SJCRH30 (cell line): Measurements from ENCODE around the gene UNC93A. TPM values are rescaled to one million over a fixed set of nuclear protein-coding genes. Genes with fewer than 3 reads are reported as not detected.
A peak's percentile ranks its signal among the peaks of the same experiment; 100 is the strongest.
"Not testable (repeated sequence)": the region's sequence is repeated elsewhere in the genome, so short reads cannot be mapped to it uniquely, and the experiment has no call there.

Experiments used
- DNase-seq, 2 experiments: peaks; one replicate each; pipeline ENCODE4 v3.0.0-alpha.2; 2015 to 2020
- H3K27ac ChIP-seq: fragments of 250-450 bp; sonication (Bioruptor Pico); 2 replicates; pipeline ENCODE4 v1.5.1; 2020; ENCODE audit warnings: mild to moderate bottlenecking, moderate library complexity
- H3K27me3 ChIP-seq: fragments of 250-450 bp; sonication (Bioruptor Pico); 2 replicates; pipeline ENCODE4 v1.5.1; 2020; ENCODE audit warnings: mild to moderate bottlenecking, moderate library complexity
- H3K36me3 ChIP-seq: fragments of 250-450 bp; sonication (Bioruptor Pico); 2 replicates; pipeline ENCODE4 v1.5.1; 2020; ENCODE audit warnings: mild to moderate bottlenecking, moderate library complexity
- H3K4me1 ChIP-seq: fragments of 250-450 bp; sonication (Bioruptor Pico); 2 replicates; pipeline ENCODE4 v1.5.1; 2020; ENCODE audit warnings: mild to moderate bottlenecking, moderate library complexity
- H3K4me3 ChIP-seq: fragments of 250-450 bp; sonication (Bioruptor Pico); 2 replicates; pipeline ENCODE4 v1.5.1; 2020; ENCODE audit warnings: mild to moderate bottlenecking, moderate library complexity
- H3K9me3 ChIP-seq: fragments of 250-450 bp; sonication (Bioruptor Pico); replicated peaks from 2 replicates; pipeline ENCODE4 v1.5.1; 2020; ENCODE audit warnings: mild to moderate bottlenecking, moderate library complexity
- total RNA-seq: library from RNA; depleted of rRNA; stranded (reverse); fragments of >200 nt; shearing (Covaris generic); gene quantifications from 2 replicates; pipeline ENCODE4 v1.2.3, GENCODE V29; 2014; rRNA removed

UNC93A gene
- not detected in 2 replicates for total RNA-seq

DNA sequence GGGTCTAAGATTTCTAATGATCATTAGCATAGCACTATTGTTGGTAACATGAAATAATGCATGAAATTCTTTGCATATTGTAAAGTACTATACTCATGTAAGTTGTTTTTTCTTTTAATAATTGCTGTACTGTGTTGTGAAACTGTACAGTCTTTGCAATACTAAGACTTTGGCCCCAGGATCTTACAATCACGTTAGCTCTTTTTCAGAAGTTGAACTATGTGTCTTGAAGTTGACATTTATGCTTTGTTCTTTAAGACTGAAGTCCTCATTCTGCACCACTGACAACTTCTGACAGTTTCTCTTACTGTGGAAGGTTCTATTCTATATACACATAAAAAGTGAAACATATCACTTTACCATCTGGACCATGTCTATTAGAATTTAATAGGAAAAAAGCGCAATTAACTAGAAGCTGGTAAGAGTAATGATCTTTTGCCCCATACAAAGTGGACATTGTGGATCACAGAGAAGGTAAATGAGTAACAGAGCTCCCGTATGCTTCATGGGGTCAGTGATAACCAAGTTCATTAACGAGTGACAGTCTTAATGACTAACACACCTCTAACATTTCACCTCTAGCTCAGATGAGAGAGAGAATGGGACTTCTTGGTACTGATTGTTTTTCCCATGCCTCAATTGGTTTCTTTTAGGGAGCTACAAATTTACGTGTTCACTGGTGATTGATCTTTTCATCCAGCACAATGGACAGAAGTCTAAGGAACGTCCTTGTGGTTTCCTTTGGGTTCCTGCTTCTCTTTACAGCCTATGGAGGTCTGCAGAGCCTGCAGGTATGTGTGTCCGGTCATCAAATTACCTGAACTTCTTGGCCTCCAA is at the start of gene UNC93A:
TSS of gene UNC93A (plus strand) at position 530 of the 837 bp plus-strand sequence. CDS start at position 705, 175 bp downstream.
- no peak within 1 kb of the TSS for H3K27ac ChIP-seq
- peaks cover under 1% of the 10 kb centered on the region; the same call in 1 of the 2 replicates for H3K27me3 ChIP-seq
- H3K9me3 ChIP-seq: no peaks in the 10 kb centered on the region; the same call in 1 of the 2 replicates
- no peak for DNase-seq
- H3K4me1 ChIP-seq: no peaks in the 10 kb centered on the region
- H3K36me3 ChIP-seq: no peaks in the 10 kb centered on the region
- H3K4me3 ChIP-seq: no peak within 1 kb of the TSS

DNA sequence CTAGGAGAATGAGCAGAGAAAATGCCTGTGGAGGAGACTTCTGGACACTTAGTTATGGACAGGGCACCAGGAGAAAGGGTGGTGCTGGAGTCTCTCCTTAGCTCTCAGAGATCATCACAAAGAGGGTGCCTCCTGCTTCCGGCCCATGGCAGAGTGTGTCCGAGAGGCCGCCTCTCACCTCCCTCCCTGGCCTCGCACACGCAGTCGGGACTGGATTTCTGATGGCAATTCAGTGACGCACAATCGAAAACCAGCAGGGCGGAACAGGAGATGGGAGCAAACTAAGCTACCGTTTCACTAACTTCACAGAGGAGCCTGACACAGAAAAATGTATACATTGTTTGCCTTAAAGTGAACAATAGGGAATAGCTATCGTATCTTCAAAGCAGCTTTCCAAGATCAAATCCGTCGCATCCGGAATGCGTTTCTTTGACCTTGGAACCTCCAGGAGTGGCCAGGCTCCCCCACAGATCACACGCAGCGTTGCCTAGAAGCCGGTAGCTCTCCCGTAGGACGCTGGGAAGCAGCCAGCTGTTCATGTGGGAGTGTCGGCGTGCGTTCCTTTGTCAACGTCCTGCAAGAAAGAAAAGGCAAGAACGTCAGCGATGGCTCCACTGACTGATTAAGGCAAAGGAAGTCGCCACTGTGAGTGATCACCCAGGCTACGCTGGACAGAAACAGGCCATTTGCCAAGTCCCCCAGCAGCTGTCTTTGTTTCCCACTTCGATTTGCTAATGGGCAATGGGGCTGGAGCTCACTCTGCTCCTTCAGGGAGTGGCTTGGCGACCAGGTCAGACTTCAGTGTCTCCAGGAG is 49.6 kb upstream of the UNC93A start:
- H3K9me3 ChIP-seq, H3K36me3 ChIP-seq, H3K27ac ChIP-seq, H3K27me3 ChIP-seq, H3K4me1 ChIP-seq: not testable (repeated sequence)
- DNase-seq: peak; percentile 68 to 77
- peak overlapping the region; percentile 37; the same call in 1 of the 2 replicates for H3K4me3 ChIP-seq

DNA sequence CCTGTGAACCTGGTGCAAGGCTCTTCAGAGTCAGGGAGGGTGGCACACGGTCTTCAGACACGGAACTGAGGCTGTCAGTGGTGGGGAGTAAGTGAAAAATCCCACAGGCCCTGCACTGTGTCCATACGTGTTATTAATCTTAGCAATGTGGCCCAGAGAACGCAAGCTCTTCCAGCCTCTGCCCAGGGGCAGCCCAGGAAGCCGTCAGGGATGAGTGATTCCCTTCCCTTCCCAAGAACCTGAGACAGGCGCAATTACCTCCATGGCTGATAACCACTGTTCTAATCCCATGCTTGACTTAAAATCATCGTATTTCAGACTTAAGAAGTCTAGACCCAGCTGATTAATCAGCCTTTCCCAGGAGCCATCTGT is 49.0 kb upstream of the UNC93A start:
- H3K4me1 ChIP-seq, H3K36me3 ChIP-seq, H3K9me3 ChIP-seq, DNase-seq, H3K27me3 ChIP-seq: not testable (repeated sequence)
- Histone ChIP-seq H3K4me3 (peak overlapping the region; percentile 37; the same call in 1 of the 2 replicates), H3K27ac (peak overlapping the region; percentile 34; the same call in 1 of the 2 replicates)

DNA sequence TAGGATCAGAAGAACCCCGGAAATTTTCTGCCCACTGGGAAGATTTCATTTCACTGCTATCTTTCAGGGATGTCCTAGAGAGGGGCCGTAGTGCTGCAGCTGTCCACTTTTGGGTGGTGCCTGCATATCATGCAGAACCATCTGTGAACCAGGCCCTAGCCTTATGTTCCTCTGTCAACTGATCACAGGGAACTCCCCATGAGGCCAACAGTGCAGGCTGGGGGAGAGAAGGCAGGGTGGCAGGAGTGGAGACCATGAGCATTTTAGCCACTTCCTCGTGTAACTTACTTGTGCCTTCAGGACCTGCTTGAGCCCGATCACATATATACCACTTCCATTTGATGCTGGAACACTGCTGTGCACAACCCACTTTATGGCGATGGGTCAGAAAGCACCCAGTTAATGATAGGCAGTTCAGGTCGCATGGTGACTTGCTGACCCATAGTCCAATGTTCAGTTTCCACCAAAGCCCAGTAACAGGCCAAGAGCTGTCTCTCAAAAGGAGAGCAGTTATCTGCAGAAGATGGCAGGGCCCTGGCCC is 48.5 kb upstream of the UNC93A start:
- H3K4me1 ChIP-seq, H3K36me3 ChIP-seq, H3K27me3 ChIP-seq, H3K9me3 ChIP-seq: not testable (repeated sequence)
- Histone ChIP-seq H3K4me3 (peak overlapping the region; percentile 19; the same call in 1 of the 2 replicates), H3K27ac (peak overlapping the region; percentile 34; the same call in 1 of the 2 replicates)
- DNase-seq: peak; percentile 51 to 59

DNA sequence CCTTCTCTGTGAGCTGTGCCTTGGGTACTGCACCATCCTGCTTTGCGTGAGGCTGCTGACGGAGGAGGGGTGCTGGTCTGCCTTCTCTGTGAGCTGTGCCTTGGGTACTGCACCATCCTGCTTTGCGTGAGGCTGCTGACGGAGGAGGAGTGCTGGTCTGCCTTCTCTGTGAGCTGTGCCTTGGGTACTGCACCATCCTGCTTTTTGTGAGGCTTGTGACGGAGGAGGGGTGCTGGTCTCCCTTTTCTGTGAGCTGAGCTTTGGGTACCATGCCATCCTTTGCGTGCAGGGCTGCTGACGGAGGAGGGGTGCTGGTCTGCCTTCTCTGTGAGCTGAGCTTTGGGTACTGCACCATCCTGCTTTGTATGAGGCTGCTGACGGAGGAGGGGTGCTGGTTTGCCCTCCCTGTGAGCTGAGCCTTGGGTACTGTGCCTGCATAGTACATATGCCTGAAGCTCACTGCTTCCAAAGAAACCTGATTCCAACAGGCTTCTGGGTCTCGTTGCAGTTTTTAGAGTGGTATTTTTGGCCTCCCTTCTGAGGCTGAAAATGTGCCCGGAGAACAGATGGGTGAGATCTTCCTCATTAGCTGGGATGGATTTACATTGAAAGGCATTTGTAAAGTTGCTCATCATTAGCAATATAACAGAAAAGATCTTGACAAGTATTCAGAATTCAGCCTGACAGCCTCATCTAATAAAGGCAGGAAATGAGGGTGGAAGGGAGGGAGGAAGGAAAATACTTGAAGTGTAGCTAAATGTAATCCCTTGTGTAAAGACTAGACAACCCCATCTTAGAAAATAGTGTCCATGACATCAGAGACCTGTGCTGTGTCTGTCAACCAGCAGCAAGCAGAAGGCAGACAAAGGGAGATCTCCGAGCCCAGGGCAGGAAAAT is 46.8 kb upstream of the UNC93A start:
- H3K36me3 ChIP-seq: no peaks in the 10 kb centered on the region
- 0 out of 2 replicates have a peak, but pooled peaks cover 7% of the 10 kb centered on the region for H3K4me1 ChIP-seq
- DNase-seq: no peak
- H3K27ac ChIP-seq: no peak overlapping the region
- H3K9me3 ChIP-seq: no peaks in the 10 kb centered on the region
- H3K4me3 ChIP-seq: no peak overlapping the region
- no peaks in the 10 kb centered on the region; the same call in 1 of the 2 replicates for H3K27me3 ChIP-seq

DNA sequence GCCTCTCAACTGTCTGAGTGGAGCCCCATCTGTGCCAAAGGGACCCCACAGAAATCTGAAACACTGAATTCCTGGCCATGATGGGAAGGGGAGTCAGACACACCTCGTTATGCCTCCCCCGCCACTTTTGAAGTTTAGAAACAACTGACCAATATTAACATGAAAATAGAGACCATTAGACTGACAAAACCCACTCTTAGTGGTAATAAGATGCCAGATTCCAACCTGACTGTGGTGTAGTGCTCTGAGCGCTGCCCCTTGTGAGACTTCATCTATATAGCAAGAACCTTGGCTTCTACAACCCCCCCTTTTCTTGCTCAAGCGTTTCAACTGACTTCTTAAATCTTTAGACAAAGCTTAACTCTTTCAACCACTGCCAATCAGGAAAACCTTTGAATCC is 46.1 kb upstream of the UNC93A start:
- Histone ChIP-seq H3K4me1 (0 out of 2 replicates have a peak, but pooled peaks cover 7% of the 10 kb centered on the region), H3K27ac (no peak overlapping the region), H3K9me3 (no peaks in the 10 kb centered on the region), H3K27me3 (no peaks in the 10 kb centered on the region; the same call in 1 of the 2 replicates), H3K4me3 (no peak overlapping the region), H3K36me3 (no peaks in the 10 kb centered on the region)
- no peak for DNase-seq

DNA sequence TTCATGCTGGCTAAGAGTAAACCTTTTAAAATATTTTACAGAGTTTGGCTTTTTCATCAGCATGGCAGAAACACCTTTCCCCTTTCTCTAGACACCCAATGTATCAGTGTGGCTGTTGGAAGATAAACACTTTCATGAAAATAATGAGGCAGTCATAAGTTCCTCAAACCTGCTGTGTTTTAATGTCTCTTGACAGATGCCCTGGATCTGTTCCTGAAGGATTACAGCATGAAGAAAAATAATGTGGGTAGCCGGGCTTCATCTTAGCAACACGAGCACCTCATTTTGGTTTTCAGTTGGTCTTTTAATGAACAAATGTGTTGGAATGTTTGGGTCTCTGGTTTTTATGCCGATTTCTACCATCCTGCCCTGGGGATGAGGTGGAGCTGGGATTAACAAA is 45.5 kb upstream of the UNC93A start:
- Histone ChIP-seq H3K4me1 (0 out of 2 replicates have a peak, but pooled peaks cover 7% of the 10 kb centered on the region), H3K27me3 (no peaks in the 10 kb centered on the region; the same call in 1 of the 2 replicates), H3K4me3 (no peak overlapping the region), H3K36me3 (no peaks in the 10 kb centered on the region), H3K9me3 (no peaks in the 10 kb centered on the region), H3K27ac (no peak overlapping the region)
- no peak for DNase-seq

DNA sequence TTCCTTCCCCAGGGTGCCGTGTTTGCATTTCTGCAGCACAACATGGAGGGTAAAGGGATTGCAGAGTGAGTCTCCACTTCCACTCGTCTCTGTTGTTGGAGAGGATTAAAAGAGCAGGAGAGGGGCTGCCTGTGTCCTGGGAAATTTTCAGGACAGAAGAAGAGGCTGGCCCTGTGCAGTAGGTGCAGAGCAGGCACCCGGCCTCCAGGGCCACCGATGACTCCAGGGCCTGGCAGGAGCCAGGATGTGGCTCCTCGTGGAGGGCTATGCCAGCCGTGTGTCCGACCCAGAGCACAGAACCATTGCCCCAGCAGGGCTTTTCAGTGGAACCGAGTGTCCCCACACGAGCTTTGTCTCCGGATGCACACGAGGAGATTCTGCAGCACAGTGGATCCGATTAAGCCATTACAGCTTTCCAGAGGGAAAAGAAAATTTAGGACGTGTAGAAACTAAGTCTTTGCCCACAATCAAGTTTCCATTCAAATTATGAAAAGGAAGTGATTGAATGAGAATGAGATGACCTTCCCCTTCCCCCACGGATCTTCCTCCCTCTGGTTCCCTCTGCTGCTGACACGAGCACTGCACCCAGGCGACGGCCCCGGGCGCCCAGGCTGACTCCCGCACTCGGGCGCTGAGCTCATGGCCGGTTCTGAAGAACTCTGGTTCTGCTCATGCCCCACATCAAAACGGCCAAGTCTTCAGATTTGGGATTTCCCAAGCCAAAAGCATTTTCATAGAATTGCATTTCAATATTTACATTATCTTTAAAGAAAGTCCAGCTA is 43.1 kb upstream of the UNC93A start:
- no peak for DNase-seq
- H3K27me3 ChIP-seq: no peaks in the 10 kb centered on the region; the same call in 1 of the 2 replicates
- H3K36me3 ChIP-seq: no peaks in the 10 kb centered on the region
- no peak overlapping the region for H3K4me3 ChIP-seq
- H3K27ac ChIP-seq: no peak overlapping the region
- no peaks in the 10 kb centered on the region for H3K4me1 ChIP-seq
- H3K9me3 ChIP-seq: no peaks in the 10 kb centered on the region

DNA sequence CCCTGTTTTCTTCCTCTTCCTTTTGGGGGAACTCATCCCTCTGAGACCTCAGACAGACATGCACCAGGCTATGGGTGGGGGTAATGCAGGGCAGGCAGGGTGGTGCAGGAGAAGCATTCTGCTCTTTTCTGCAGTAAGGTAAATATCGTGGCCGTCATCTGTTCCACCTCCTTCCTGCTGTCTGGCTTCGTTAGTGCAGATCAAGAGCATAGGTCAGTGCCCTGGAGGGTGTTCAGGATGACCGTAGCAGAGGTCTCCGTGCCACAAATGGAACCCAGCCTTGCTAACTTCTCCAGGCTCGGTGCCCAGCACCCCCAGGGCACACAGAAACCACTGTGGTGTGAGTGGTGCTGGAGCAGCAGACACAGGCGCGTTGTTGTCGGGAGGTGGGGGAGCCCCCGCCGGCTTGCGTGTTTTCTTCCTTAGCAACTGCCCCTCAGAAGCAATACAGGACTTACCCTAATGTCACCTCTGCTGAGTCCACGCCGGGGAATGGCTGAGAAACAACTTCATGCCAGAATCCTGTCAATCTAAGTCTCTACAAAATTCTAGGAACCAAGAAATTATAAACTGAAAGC is 42.1 kb upstream of the UNC93A start:
- not testable (repeated sequence) for H3K4me3 ChIP-seq, H3K27me3 ChIP-seq, H3K4me1 ChIP-seq, H3K9me3 ChIP-seq, H3K27ac ChIP-seq, DNase-seq, H3K36me3 ChIP-seq

DNA sequence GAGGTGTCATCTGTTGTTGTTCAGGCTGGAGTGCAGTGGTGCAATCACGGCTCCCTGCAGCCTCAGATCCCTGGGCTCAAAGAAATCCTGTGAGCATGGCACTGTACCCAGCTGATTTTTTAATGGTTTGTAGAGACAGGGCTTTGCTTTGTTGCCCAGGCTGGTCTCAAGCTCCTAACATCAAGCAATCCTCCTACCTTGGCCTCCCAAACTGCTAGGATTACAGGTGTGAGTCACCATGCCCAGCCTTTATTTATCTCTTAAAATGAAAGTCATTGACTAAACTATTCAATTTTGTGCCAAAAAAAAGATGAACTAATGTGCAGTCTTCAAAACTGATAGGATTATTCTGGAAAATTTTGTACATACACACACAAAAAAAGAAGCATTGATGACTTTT is 38.8 kb upstream of the UNC93A start:
- no peak for DNase-seq
- no peaks in the 10 kb centered on the region for H3K27me3 ChIP-seq
- no peaks in the 10 kb centered on the region for H3K4me1 ChIP-seq
- no peaks in the 10 kb centered on the region for H3K36me3 ChIP-seq
- no peak overlapping the region for H3K4me3 ChIP-seq
- H3K27ac ChIP-seq: no peak overlapping the region
- H3K9me3 ChIP-seq: no peaks in the 10 kb centered on the region

DNA sequence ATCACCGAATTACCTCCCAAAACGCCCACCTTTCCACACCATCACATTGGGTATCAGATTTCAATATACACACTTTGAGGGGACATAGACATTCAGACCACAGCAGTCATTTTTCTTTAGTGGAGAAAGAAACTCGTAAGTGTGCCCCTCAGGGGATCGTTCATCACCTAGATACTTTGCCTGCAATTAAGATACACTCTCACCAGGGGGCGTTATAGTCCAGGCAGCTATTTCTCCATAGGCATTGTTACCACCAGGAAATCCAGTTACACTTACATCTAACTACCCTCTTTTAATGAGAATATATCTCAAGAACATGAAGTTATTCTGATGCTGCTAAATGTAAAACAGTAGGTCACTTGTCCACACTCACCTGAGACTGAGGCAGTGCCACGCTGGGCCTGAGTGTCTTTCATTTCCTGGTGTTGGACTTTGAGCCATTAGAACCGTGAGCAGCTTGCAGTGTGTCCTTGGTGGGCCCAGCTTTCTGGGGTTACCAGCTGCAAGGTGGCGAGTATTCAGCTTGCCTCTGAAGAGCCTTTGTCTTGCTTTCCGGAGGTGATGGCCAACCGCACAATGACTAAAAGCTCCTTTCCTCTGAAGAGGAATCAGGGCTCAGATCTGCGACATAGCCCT is 35.1 kb upstream of the UNC93A start:
- no peaks in the 10 kb centered on the region for H3K9me3 ChIP-seq
- peak in 1 of 2 experiments; percentile 18 for DNase-seq
- no peaks in the 10 kb centered on the region for H3K4me1 ChIP-seq
- no peak overlapping the region for H3K27ac ChIP-seq
- H3K27me3 ChIP-seq: no peaks in the 10 kb centered on the region
- no peaks in the 10 kb centered on the region for H3K36me3 ChIP-seq
- no peak overlapping the region for H3K4me3 ChIP-seq

DNA sequence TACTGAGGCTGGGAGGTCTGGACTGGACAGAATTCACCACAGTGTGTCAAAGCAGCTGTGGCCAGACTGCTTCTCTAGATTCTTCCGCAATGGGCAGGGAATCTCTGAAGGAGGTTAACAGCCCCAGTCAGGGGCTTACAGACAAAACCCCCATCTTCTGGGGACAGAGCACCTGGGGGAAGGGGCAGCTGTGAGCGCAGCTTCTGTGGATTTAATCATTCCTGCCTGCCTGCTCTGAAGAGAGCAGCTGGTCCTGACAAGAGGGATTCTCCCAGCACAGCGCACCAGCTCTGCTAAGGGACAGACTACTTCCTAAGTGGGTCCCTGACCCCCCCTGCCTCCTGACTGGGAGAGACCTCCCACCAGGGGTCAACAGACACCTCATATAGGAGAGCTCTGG is 32.5 kb upstream of the UNC93A start:
- Histone ChIP-seq H3K4me3 (no peak overlapping the region), H3K4me1 (no peaks in the 10 kb centered on the region), H3K9me3 (no peaks in the 10 kb centered on the region), H3K36me3 (no peaks in the 10 kb centered on the region), H3K27ac (no peak overlapping the region), H3K27me3 (no peaks in the 10 kb centered on the region)
- no peak for DNase-seq
